GM21723 (cell line): ENCODE results near the gene NGDN.

Experiments used
- ATAC-seq: cut with Tn5 transposase; IDR thresholded peaks from one replicate; pipeline ENCODE4 v1.9.1; 2021; ENCODE audit warnings: mild to moderate bottlenecking, moderate library complexity; ENCODE audit not compliant: unreplicated experiment

NGDN gene

DNA sequence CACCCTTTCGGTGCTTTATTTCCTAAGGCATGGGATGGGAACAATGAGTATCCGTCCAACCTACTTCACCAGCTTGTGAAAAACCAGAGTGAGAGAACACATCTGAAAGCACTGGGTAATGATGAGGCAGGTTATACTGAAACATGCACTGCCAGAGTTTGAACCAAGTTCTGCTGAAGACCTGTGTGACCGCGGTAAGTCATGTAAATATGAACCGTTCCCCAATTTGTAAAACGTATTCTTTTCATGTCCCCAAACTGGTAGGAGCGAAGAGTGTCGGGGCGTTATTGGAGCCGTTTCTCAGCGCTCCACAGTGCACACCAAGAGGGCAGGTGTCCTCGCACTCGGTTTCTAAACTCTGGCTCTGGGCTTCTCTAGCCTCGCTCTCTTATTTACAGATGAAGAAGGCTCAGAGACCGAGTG is 788 bp upstream of the NGDN start:
- ATAC-seq, result no peak

DNA sequence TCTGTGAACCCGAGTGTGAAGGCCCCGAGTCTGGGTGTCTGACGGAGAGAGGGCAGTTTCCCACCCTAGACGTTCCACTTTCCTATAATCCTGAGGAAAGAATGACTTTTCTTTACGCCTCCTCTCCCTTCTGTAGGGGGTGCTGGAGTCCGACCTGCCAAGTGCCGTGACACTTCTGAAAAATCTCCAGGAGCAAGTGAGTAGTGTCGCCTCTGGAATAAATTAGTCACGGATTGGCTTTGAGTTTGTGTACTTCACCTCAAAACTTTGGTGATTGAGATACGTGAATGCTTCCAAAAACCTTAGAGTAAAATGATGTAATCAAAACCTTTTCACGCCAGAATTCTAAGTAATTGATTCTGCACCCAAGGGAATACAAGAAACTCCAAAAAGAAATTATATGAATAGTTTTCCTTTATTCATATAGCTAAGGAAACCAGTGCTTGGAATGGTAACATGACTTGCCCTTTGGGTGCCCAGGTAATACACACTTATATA is 452 bp downstream of the NGDN start:
- peak; percentile 21 for ATAC-seq

- ATAC-seq, result no peak
These were observed 1.4 kb downstream of the NGDN start for GRCh38 chr14:23470947-23471346.

DNA sequence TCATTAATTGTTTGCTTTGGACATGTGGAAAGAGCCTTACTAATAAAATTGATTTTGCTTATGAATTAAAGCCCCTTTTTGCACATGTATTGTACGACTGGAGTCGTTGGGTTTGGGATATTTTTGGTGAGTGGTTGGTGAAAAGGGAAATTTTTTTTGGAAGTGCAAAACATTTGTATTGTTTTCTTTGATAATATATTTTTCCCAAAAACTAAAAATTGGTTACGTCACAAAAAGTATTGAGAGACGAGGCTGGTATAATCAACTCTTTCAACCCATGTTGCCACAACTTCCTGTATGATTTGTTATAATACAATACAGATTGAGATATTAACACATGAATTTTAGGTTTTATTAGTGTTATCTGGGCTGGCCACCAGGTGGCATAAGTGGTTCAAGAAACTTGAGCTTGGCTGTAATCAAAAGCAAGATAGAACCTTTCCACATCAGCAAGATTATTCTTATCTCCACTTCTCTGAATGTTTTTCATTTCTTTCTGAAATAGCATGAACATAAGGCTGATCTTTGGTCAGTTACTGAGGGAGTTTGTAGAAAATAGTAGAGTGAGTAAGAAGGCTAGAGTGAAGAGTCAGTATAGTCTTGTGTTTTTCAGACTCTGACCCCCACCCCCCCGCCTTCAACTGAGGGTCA is 8.7 kb downstream of the NGDN start:
- ATAC-seq, result no peak

- ATAC-seq, result no peak
These were observed 12.0 kb downstream of the NGDN start for GRCh38 chr14:23481362-23481970.

DNA sequence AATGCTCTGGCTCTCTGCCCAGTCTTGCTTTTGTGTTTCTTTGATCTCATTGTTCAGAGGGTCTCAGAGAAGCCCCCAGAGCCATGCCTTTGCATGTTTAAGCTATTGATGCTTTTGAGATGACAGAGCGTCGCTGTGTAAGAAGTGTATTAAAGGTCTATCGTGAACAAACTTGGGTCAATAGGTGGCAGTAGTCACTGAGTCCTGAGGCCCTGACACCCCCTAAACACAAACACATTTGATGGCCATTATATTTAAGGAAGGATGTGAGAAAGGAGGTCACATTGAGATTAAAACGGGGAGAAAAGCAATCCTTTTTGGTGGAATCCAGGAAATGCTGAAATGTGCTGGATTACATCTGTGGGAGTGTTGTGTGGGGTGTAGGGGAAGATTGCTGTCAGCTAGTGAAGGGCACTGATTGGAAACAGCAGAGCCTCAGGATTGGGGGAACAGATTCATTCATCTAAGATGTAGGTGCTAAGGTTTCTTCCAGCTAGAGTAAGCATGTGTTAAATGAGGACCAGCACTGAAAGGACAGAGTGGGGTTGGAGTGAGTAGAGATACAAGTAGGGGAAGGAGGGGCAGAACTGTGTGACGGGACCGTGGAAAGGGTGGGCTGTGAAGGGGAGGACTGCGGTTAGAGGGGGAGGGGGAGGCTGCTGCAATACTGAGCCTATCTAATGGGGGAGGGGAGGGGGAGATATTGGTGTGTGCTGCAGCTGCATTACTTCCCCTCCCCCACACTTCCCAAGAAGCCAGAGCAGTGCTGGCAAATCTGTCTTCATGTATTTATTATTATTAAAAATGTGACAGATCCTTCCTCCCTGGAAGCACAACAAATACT is 12.7 kb downstream of the NGDN start:
- no peak for ATAC-seq

- no peak for ATAC-seq
These were observed 13.3 kb downstream of the NGDN start for GRCh38 chr14:23482823-23483148.

GRCh38 chr14:23483236-23483854 is 13.8 kb downstream of the NGDN start:
- no peak for ATAC-seq

DNA sequence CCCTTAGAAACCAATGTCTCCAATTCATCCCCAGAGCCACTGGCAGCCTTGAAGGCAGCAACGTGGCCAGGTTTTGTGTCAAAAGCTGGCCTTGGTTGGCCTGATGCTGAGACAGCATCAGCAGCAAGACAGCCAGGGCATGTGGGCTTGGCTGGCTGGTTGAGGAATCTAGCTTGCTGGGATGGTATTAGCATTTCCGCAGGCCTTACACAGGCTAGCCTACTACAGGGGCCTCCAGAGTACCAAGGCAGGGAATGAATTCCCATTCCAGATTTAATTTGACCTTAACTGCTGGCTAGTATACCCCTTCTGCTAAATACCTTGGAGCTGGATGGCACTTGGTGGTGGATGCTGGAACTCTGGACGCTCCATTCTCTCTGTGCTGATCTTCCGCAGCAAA is 15.8 kb downstream of the NGDN start:
- ATAC-seq, result no peak

DNA sequence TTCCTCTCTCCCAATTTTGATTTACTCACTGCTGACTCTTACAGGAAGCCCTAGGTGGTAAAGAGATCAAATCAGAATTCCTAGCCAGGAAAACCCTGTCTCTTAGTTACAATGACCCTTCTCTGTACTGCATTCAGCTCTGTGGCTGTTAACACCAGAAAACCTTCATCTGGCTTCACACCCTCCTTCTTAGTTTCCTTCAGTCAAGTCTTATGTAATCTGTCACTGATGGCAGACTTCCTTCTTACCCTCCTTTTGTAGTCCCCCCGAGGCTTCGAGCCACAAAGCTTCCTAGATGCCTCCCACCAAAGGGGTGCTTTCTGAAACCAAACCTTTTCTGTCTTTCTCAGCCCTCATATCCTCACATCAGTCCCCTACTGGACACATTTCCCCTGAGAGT is 16.5 kb downstream of the NGDN start:
- no peak for ATAC-seq

- ATAC-seq, result no peak
These were observed 17.7 kb downstream of the NGDN start for GRCh38 chr14:23487216-23487615.

GRCh38 chr14:23492618-23493272 is 23.2 kb downstream of the NGDN start:
- no peak for ATAC-seq

DNA sequence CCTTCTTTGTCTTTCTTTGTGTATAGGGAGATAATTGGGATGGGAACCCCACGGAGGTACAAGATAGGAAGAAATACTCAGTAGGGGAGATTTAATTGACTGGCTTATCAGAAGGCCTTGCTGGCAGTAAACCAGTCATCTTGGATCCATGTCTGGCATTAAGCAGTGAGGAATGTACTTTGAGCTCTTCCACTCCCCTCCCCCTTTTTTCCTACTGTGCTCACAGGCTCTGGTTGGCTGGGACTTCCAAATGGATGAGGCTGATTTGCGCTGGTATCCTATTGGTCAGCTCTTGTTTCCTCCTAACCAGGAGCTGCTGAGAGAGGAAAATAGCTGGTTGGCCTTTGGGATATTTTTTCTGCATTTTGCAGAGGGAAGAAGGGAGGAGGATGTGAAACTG is 24.7 kb downstream of the NGDN start:
- no peak for ATAC-seq

DNA sequence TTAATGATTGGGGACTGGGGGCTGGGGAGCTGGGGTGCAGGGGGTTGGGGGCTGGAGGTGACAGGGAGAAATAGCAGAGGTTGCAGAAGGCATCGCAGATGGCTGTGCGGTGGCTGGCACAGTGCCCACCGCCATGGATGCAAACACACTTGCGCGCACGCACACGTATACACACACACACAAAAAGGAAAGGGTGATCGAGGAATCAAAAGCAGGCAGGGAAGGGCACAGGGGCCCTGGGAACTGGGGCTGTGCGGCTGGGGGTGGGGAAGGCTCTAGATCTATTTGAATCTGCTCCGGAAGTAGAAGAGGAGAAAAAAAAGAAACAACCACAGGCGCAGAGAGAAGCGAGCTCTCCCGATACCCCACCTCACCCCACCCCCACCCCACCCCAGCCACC is 42.7 kb downstream of the NGDN start:
- ATAC-seq, result no peak

GRCh38 chr14:23513005-23513817 is 43.7 kb downstream of the NGDN start:
- no peak for ATAC-seq

DNA sequence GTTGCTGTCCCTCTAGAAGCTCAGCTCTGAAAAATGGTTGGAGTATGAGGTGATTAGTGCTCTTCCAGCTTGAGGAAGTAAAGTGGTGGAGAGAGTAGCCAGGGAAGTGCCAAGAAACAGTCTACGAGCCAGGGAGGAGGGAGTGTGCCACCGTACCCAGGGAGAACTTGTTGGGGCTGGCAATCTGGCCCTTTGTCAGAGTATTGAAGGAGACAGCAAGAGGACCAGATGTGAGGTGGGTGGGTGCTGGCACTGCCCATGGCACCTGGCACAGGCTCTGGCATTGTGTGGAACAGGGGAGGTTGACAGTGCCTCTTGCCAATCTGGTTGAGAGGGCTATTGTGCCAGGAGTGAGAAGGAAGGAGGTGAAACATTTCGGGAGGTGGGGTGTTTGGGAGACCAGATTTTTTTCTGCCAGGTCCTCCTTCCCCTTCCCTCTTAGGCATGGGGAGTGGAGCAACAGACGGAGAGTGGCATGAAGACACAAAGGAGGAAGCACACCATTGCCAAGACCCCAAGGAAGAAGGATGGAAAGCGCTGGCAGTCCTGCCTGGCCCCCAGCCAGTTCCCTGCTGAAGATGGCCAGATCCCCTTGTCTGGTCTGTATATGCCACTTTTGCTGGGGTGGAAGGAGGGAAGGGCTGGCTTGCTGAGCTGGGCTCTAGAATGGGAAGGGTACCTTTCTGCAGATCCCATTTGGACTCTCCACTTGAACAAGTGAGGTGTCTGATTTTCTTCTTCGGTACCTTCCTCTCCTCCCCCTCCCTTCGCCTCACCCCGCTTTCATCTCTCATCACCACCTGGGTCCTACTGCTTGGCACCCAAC is 44.5 kb downstream of the NGDN start:
- no peak for ATAC-seq

GRCh38 chr14:23514644-23514957 is 45.1 kb downstream of the NGDN start:
- ATAC-seq, result no peak

GRCh38 chr14:23517650-23518326 is 48.3 kb downstream of the NGDN start:
- no peak for ATAC-seq

- ATAC-seq, result no peak
These were observed 49.2 kb downstream of the NGDN start for GRCh38 chr14:23518709-23519108.
